GM12865 (cell line): ENCODE data around the gene MYO1B.

Experiments
- DNase-seq: peaks from one replicate; pipeline ENCODE4 v3.0.0; 2010; ENCODE audit warnings: low read depth
- H3K4me3 ChIP-seq: 2 replicates; pipeline ENCODE4 v1.5.1; 2011; ENCODE audit warnings: mild to moderate bottlenecking, low read depth, low read length, control low read depth
- TF ChIP-seq, protein P1 (sequence below): IDR thresholded peaks from 2 replicates; pipeline ENCODE4 v1.5.1; 2011; ENCODE audit warnings: low read length, control low read depth, low read depth, inconsistent platforms; ENCODE audit not compliant: insufficient read depth; ENCODE audit errors: missing control alignments

The MYO1B gene

DNA sequence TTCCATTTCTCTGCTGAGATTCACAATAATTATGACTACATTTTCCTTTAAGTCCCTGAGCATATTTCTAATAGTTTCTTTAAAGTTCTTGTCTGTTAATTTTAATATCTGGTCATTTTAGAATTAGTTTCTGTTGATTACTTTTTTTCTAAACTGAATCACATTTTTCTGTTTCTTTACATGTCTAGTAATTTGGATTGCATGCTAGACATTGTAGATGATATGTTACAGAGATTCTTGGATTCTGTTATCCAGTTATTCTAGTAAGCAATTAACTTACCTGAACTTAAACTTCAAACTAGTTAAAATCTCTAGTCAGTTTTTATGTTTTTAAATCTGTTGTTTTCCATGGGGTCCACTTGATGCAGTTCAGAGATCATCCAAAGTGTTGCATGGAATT lies 214.0 kb downstream of the MYO1B start:
- no peak for DNase-seq
- H3K4me3 ChIP-seq: no peak overlapping the region
- TF ChIP-seq, protein P1, sequence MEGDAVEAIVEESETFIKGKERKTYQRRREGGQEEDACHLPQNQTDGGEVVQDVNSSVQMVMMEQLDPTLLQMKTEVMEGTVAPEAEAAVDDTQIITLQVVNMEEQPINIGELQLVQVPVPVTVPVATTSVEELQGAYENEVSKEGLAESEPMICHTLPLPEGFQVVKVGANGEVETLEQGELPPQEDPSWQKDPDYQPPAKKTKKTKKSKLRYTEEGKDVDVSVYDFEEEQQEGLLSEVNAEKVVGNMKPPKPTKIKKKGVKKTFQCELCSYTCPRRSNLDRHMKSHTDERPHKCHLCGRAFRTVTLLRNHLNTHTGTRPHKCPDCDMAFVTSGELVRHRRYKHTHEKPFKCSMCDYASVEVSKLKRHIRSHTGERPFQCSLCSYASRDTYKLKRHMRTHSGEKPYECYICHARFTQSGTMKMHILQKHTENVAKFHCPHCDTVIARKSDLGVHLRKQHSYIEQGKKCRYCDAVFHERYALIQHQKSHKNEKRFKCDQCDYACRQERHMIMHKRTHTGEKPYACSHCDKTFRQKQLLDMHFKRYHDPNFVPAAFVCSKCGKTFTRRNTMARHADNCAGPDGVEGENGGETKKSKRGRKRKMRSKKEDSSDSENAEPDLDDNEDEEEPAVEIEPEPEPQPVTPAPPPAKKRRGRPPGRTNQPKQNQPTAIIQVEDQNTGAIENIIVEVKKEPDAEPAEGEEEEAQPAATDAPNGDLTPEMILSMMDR: no peak

DNA sequence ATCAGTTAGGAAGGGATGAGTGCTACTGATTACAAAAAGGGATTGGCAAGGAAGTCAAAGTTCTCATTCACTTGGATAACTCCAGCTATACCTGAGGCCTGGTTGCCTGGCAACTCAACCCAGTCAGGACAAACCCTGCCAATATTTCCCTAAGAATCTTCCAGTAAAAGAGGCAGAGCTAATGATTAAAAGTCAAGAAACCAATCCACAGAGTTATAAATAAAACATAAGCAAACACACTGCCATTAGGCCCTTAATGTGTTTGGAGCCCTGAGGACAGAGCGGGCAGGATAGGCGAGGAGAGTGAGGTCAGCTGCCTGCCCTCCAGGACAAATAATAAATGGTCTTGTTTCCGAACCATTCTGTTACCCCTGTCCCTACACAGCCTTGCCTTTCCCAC lies 217.2 kb downstream of the MYO1B start:
- DNase-seq: no peak
- H3K4me3 ChIP-seq: no peak overlapping the region
- TF ChIP-seq, protein P1: no peak

DNA sequence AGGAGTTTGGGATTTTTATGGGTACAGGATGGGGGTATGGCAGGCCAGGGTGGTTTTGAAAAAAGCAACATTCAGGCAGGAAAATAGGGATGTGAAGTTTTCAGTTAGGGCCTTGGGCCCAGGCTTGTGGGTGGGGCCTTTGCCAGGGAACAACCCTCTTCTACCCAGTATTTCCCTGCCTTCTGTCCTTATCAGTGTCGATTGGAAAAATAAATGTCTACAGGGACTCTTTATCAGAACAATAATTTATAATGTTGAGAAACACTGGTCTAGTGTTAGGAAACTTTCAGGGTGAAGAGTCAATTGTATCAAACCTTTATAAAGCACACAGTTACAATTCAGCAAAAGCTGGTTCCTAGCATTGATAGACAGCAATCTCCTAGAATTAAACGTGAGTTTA lies 218.6 kb downstream of the MYO1B start:
- TF ChIP-seq, protein P1: no peak
- no peak for DNase-seq
- no peak overlapping the region for H3K4me3 ChIP-seq

DNA sequence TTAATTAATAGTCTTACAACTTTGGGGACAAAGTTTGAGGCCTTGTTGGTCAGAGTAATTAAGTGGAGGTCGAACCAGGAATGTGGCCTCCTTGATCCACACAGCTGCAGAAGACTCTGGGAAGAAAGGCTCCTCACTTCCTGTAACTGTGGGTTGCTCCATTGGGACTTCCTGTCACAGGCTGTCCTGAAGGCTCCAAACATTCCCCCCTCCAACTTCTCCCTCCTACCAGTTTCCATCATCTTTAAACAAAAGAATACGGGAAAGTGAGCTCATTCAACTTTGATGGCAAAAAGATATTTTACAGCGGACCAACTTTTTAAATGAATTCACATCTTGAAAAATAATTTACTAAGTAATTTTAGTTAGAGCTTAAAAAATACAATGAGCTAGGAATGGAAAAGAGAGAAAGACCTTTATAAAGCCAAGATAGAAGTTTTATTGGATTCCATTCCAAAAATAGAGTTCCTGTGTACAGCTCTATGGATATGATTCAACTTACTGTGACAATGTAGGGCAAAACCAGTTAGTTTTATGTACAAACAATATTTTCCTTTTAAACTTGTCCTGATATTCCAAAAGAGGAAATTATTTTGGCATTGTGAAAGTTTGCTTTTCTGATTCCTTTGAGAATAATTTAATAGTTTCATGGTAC lies 220.7 kb downstream of the MYO1B start:
- no peak overlapping the region for H3K4me3 ChIP-seq
- no peak for DNase-seq
- TF ChIP-seq, protein P1: no peak

DNA sequence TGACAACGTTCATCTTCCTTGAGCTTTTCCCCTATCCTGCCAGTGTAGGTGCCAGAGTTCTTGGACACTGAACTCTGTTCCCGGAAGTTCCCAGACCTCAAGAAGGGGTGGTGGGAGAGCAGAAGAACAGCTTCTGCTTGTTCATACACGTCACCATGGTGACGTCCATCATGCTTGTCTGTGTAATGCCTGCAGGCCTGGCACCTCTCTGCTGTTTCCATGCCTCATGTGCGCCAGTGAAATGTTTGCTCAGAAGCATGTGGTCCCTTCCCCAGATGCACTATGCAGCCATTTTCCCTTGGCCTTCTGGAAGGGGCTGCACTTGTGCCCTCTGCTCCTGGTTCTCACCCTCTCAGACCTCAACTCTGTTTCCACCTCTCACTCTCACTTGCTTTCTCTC lies 221.9 kb downstream of the MYO1B start:
- no peak for DNase-seq
- H3K4me3 ChIP-seq: no peak overlapping the region
- TF ChIP-seq, protein P1: no peak

DNA sequence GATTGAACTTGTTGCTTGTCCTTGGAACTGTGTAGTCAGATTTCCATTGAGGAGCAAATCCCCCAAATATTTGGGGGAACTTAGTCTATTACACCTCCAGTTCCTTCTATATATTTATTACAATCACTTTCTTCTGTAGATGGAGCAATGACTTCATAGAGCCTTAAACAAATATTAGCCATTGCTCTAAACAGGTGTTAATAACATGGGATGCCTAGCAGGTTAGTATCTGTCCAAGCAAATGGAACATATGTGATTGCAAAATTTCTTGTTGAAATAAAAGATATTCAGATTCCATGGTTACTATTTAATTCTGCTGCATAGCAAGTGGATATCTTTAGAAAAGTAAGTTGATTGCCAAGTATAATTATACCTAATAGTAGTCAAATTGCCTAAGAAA lies 225.1 kb downstream of the MYO1B start:
- H3K4me3 ChIP-seq: no peak overlapping the region
- TF ChIP-seq, protein P1: no peak
- DNase-seq: no peak

DNA sequence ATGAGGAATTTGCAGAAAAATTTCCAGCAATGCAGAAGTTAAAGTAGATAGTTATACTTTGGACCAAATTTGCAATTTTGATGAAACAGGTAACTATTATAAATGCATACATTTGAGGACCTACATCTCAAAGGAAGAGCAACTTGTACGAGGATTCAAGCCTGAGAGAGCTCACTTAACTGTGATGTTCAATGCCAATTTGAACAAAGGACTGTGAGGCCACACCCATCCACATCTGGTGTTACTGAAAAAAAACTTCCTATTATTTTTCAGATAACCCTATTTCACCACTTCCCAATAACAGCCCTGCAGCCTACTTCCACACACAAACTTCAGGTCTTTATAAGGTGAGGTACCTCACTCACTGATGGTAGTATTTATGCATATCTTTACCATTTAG lies 229.3 kb downstream of the MYO1B start:
- H3K4me3 ChIP-seq: no peak overlapping the region
- TF ChIP-seq, protein P1: no peak
- no peak for DNase-seq
